SK-N-MC (cell line): ENCODE data around the gene IL36B.

Experiments
- DNase-seq: peaks from one replicate; pipeline ENCODE4 v3.0.0-alpha.2; 2011; ENCODE audit warnings: low read depth, low spot score
- H3K27ac ChIP-seq: fragments of 200-600 bp; sonication (generic); 2 replicates; pipeline ENCODE4 v1.5.1; 2016; ENCODE audit warnings: mixed run types
- H3K36me3 ChIP-seq: fragments of 200-600 bp; sonication (generic); 2 replicates; pipeline ENCODE4 v1.6.1; 2017; ENCODE audit warnings: antibody characterized with exemption, low read length, mixed read lengths; ENCODE audit not compliant: insufficient read depth
- H3K4me3 ChIP-seq: fragments of 200-600 bp; sonication (generic); 2 replicates; pipeline ENCODE4 v1.5.1; 2016
- H3K9ac ChIP-seq: fragments of 200-600 bp; sonication (generic); 2 replicates; pipeline ENCODE4 v1.8.0; 2017; ENCODE audit warnings: mixed run types, mixed read lengths; ENCODE audit not compliant: insufficient read length
- H3K9me3 ChIP-seq: fragments of 200-600 bp; sonication (generic); 2 replicates; pipeline ENCODE4 v1.6.1; 2017; ENCODE audit warnings: low read depth, mild to moderate bottlenecking, antibody characterized with exemption, low read length, moderate library complexity, mixed read lengths
- EZH2 ChIP-seq: fragments of 200-600 bp; sonication (generic); IDR thresholded peaks from one replicate; pipeline ENCODE4 v1.6.1; 2017; ENCODE audit warnings: antibody characterized with exemption
- FOXP2 ChIP-seq: optimal IDR thresholded peaks from 2 replicates; pipeline ENCODE3; 2011; ENCODE audit warnings: mild to moderate bottlenecking, moderate library complexity; ENCODE audit not compliant: insufficient read depth; ENCODE audit errors: extremely low read length, control extremely low read depth
- POLR2AphosphoS5 ChIP-seq: IDR thresholded peaks from 2 replicates; pipeline ENCODE4 v1.6.1; 2012; ENCODE audit warnings: mild to moderate bottlenecking, low read depth, low read length, borderline replicate concordance

The IL36B gene

DNA sequence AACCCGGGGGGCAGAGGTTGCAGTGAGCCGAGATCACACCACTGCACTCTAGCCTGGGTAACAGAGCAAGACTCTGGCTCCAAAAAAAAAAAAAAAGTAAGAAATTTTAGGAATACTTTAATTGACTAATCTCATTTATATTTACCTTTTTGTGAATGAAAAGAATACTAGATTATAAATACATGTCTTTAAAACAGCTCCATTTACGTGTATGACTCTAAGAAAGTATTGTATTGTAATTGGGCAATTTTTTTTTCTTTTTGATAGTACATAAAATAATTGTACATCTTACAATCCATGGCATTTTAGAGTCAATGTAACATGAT lies 39.4 kb downstream of the IL36B start:
- no peak overlapping the region for H3K9ac ChIP-seq
- DNase-seq = no peak
- H3K27ac ChIP-seq = no peak overlapping the region
- H3K36me3 ChIP-seq = no peaks in the 10 kb centered on the region
- TF ChIP-seq FOXP2 = no peak
- TF ChIP-seq EZH2 = no peak
- TF ChIP-seq POLR2AphosphoS5 = no peak
- H3K9me3 ChIP-seq = no peaks in the 10 kb centered on the region
- no peak overlapping the region for H3K4me3 ChIP-seq

DNA sequence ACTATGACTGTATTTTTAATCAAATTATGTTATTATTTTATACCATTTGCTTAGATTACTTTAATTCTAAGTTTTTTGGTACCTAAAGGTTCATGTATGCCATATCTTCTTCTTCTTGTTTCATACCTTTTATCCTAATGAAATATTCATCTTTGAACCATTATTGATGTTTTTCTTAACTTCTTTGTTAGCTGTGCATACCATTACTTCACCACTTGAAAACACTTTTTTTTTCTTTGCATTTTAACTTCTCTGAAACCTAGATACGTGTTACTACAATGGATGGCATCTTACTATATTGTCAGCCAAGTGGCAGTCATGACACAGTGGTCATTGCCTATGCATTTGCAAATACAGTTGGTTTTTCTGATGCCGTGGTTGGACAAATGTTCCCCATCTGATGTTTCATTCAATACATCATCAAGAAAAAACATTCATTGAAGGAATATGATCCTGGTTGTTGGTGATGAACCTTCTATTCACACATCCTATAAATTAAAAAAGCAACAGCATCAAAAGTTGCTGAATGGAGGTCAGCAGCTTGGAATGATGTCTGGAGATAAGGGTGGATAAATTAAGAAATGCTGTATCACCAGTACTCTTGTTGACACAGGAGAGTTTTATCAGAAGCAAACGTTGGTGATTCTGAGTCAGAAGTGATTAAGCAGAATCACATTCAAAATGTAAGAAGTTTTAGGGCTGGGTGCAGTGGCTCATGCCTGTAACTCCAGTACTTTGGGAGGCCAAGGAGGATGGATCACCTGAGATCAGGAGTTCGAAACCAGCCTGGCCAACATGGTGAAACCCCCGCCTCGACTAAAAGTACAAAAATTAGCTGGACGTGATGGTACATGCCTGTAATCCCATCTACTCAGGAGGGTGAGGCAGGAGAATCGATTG lies 40.0 kb downstream of the IL36B start:
- DNase-seq = no peak

DNA sequence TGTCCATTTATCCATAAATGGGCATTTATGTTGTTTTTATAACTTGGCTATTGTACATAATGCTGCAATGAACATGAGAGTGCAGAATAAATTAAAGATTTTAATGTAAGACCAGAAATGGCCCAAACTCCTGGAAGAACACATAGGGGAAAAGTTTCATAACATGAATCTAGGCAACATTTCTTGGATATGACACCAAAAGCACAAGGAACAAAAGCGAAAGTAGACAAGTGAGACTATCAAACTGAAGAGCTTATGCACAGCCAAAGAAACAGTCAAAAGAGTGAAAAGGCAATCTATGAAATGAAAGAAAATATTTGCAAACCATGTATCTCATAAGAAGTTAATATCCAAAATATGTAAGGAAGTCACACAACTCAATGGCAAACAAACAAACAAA lies 41.6 kb downstream of the IL36B start:
- no peak for TF ChIP-seq EZH2
- TF ChIP-seq FOXP2 = no peak
- TF ChIP-seq POLR2AphosphoS5 = no peak
- Histone ChIP-seq H3K27ac (no peak overlapping the region), H3K4me3 (no peak overlapping the region), H3K36me3 (no peaks in the 10 kb centered on the region), H3K9ac (no peak overlapping the region), H3K9me3 (no peaks in the 10 kb centered on the region)
- no peak for DNase-seq

More for the DNA sequence above, 40.0 kb downstream of the IL36B start:
- TF ChIP-seq POLR2AphosphoS5 (no peak), EZH2 (no peak), FOXP2 (no peak)
- no peaks in the 10 kb centered on the region for H3K9me3 ChIP-seq
- no peak overlapping the region for H3K9ac ChIP-seq
- H3K27ac ChIP-seq = no peak overlapping the region
- no peak overlapping the region for H3K4me3 ChIP-seq
- H3K36me3 ChIP-seq = no peaks in the 10 kb centered on the region

DNA sequence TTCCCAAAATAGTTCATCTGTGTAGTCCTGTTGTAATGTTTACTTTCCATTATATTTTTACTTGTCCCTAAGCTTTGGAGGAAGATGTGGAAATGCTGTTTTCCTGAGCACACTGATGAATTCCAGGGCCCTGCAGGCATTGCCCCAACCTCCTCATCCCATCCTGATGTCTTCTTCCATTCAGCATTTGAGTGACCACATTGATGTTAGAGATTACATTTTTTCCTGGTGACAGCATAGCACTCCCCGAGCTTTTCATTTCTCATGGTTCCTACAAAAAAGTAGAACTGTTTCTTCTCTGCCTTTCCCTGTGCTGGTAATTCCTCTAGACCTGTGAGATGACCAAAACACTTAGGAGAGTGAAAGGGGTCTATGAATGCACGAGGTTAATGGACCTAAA lies 42.6 kb downstream of the IL36B start:
- no peak for DNase-seq

DNA sequence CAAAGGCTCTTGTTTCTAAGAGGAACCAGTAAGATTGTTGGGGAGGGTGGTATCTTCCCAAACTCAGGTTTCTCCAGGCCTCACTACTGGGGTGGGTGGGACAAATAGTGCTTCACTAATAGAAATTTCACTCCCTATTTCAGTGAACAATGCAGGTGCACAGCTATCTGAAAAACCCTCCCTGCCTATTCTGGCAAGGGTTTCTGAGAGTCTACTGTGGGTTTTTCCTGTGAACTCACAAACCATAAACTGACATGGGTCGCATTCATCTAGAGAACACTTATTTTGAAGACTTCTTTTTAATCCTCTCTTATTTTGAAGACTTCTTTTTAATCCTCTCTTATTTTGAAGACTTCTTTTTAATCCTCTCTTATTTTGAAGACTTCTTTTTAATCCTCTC lies 43.0 kb downstream of the IL36B start:
- DNase-seq = no peak
- TF ChIP-seq FOXP2 = no peak
- TF ChIP-seq POLR2AphosphoS5 = no peak
- no peak for TF ChIP-seq EZH2
- Histone ChIP-seq H3K27ac (no peak overlapping the region), H3K36me3 (no peaks in the 10 kb centered on the region), H3K9ac (no peak overlapping the region), H3K4me3 (no peak overlapping the region), H3K9me3 (no peaks in the 10 kb centered on the region)

More for the DNA sequence above, 42.6 kb downstream of the IL36B start:
- H3K27ac ChIP-seq = no peak overlapping the region
- H3K9me3 ChIP-seq = no peaks in the 10 kb centered on the region
- no peaks in the 10 kb centered on the region for H3K36me3 ChIP-seq
- H3K9ac ChIP-seq = no peak overlapping the region
- TF ChIP-seq POLR2AphosphoS5 (no peak), FOXP2 (no peak), EZH2 (no peak)
- no peak overlapping the region for H3K4me3 ChIP-seq

DNA sequence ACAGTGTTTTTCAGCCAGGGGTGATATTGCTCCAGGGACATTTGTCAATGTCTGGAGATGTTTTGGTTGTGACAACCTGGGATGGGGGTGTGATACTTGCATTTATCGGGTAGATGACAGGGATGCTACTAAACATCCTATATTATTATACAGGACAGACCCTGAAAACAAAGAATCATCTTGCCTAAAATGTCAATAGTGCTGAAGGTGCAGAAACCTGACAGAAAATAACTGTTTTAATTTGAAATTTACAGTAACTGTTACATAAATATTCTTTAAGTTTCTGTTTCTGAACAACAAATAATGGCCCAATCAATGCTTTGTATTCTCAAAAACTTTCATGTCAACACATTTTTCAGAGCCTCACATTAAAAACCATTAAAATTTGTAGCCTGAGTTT lies 45.4 kb downstream of the IL36B start:
- Histone ChIP-seq H3K9ac (no peak overlapping the region), H3K9me3 (no peaks in the 10 kb centered on the region), H3K4me3 (no peak overlapping the region), H3K27ac (no peak overlapping the region), H3K36me3 (no peaks in the 10 kb centered on the region)
- no peak for DNase-seq
- TF ChIP-seq POLR2AphosphoS5 (no peak), EZH2 (no peak), FOXP2 (no peak)

DNA sequence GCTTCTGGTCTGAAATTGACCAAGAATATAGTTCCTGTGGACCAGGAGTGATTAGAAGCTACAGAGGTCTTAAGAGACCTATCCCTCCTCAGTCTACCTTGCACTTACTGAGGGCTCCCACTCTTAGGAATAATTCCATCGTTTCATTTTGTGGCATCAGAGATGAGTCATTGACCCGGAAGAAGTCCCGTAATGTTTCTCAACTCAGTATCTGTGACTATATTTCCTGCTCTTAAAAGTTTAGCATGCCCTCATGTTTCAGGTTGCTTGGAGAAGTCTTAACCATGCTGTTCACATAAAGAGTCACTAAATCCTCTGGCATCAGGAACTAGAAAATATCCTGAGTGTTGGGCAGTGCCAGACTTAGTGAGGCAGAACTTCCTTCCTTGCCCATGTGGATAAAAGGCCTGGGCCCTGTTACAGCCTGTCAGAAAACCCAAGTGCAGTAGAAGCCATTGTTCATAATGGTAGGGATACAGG lies 47.6 kb downstream of the IL36B start, which contains the start of gene IL36A:
Gene IL36A, plus strand, starts transcription at position 430 of the 480 bp plus-strand sequence. CDS start 413 bp downstream, outside the sequence.
- TF ChIP-seq FOXP2 (no peak), EZH2 (no peak), POLR2AphosphoS5 (no peak)
- H3K27ac ChIP-seq = no peak within 1 kb of the TSS
- H3K9me3 ChIP-seq = no peaks in the 10 kb centered on the region
- no peak for DNase-seq
- no peak within 1 kb of the TSS for H3K4me3 ChIP-seq
- no peak within 1 kb of the TSS for H3K9ac ChIP-seq
- H3K36me3 ChIP-seq = no peaks in the 10 kb centered on the region

DNA sequence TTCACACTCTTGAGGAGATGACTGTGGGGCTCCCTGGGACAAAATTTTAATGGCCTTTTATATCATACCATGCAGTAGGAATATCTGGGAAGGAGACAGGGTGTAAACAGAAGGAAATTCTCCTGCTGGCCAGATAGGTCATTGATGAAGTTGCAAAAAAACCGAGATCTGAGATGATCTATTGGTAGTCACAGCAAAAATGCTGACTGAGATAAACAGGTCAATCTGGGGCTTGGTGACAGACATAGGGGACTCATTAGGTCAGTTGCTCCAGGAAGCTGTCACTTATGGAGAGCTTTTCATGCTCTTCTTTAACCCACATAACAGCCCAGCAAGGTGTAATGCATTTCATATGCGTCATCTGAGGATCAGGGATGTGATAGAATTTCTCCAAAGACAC lies 50.0 kb downstream of the IL36B start:
- no peak overlapping the region for H3K27ac ChIP-seq
- H3K36me3 ChIP-seq = no peaks in the 10 kb centered on the region
- no peak for DNase-seq
- no peak overlapping the region for H3K4me3 ChIP-seq
- no peaks in the 10 kb centered on the region for H3K9me3 ChIP-seq
- TF ChIP-seq POLR2AphosphoS5 (no peak), FOXP2 (no peak), EZH2 (no peak)
- no peak overlapping the region for H3K9ac ChIP-seq
